Liver (tissue), 9 donors: ENCODE measurements around the gene PARN. TPM values are rescaled to one million over a fixed set of nuclear protein-coding genes. Genes with fewer than 3 reads are reported as not detected.

Experiments
- DNase-seq: peaks from one replicate; pipeline ENCODE4 v3.0.0-alpha.2; 2017; ENCODE audit warnings: low spot score
- H3K27ac ChIP-seq, 2 donors: one replicate each; pipeline ENCODE4 v1.7.0; 2013; ENCODE audit warnings: inconsistent platforms in 2 of 2, low read length in 2 of 2, control low read depth in 1 of 2, low read depth in 1 of 2, mild to moderate bottlenecking in 1 of 2
- H3K27me3 ChIP-seq, 4 donors: one replicate each; pipeline versions ENCODE4 v1.6.1 to v1.7.0; 2013; ENCODE audit warnings: low read length in 3 of 4, inconsistent platforms in 1 of 4, mild to moderate bottlenecking in 1 of 4, moderate library complexity in 1 of 4; ENCODE audit not compliant: control insufficient read depth in 4 of 4, insufficient read depth in 4 of 4
- H3K36me3 ChIP-seq, 4 donors: one replicate each; pipeline versions ENCODE4 v1.6.1 to v1.7.0; 2013; ENCODE audit warnings: low read length in 3 of 4, mild to moderate bottlenecking in 3 of 4, low read depth in 1 of 4, moderate library complexity in 1 of 4; ENCODE audit not compliant: control insufficient read depth in 4 of 4, insufficient read depth in 3 of 4
- H3K4me1 ChIP-seq, 4 donors: one replicate each; pipeline versions ENCODE4 v1.6.1 to v1.7.0; 2013; ENCODE audit warnings: low read length in 3 of 4, mild to moderate bottlenecking in 3 of 4, moderate library complexity in 1 of 4; ENCODE audit not compliant: control insufficient read depth in 4 of 4, insufficient read depth in 4 of 4
- H3K4me3 ChIP-seq, 3 donors: one replicate each; pipeline versions ENCODE4 v1.6.1 to v1.7.0; 2013; ENCODE audit warnings: low read length in 3 of 3, control low read depth in 1 of 3, low read depth in 1 of 3, mild to moderate bottlenecking in 1 of 3
- H3K9ac ChIP-seq, 2 donors: one replicate each; pipeline ENCODE4 v1.7.0; 2013; ENCODE audit warnings: low read length in 2 of 2, mild to moderate bottlenecking in 2 of 2, moderate library complexity in 2 of 2, control low read depth in 1 of 2, low read depth in 1 of 2
- H3K9me3 ChIP-seq, 4 donors: one replicate each; pipeline versions ENCODE4 v1.6.1 to v1.7.0; 2013; ENCODE audit warnings: low read length in 3 of 4; ENCODE audit not compliant: control insufficient read depth in 4 of 4
- ATF3 ChIP-seq: IDR thresholded peaks from 2 replicates; pipeline ENCODE4 v1.6.1; 2016; ENCODE audit warnings: antibody characterized with exemption
- CTCF ChIP-seq: fragments of 150-350 bp; IDR thresholded peaks from 2 replicates; pipeline ENCODE4 v1.5.1; 2017; ENCODE audit warnings: improper control_type of control experiment, low read depth, low read length; ENCODE audit not compliant: missing input control
- EGR1 ChIP-seq, 2 donors: IDR thresholded peaks; 2 replicates each; pipeline ENCODE4 v1.6.1; 2016 to 2018; ENCODE audit warnings: antibody characterized with exemption in 2 of 2, low read depth in 2 of 2
- FOXA1 ChIP-seq: IDR thresholded peaks from 2 replicates; pipeline ENCODE4 v1.6.1; 2016; ENCODE audit warnings: antibody characterized with exemption
- FOXA2 ChIP-seq: IDR thresholded peaks from 2 replicates; pipeline ENCODE4 v1.6.1; 2016; ENCODE audit warnings: antibody characterized with exemption
- GABPA ChIP-seq, 2 donors: IDR thresholded peaks in 1 of 2; conservative IDR thresholded peaks in 1 of 2; 2 replicates each; pipeline ENCODE4 v1.6.1; 2016; ENCODE audit warnings: antibody characterized with exemption in 2 of 2, mild to moderate bottlenecking in 1 of 2, moderate library complexity in 1 of 2
- HNF4A ChIP-seq, 2 donors: conservative IDR thresholded peaks; 2 replicates each; pipeline ENCODE4 v1.6.1; 2016; ENCODE audit warnings: antibody characterized with exemption in 2 of 2, mild to moderate bottlenecking in 2 of 2
- HNF4G ChIP-seq: IDR thresholded peaks from 2 replicates; pipeline ENCODE4 v1.6.1; 2016; ENCODE audit warnings: antibody characterized with exemption
- JUND ChIP-seq, 2 donors: IDR thresholded peaks; 2 replicates each; pipeline ENCODE4 v1.6.1; 2016; ENCODE audit warnings: antibody characterized with exemption in 2 of 2
- MAX ChIP-seq: IDR thresholded peaks from 2 replicates; pipeline ENCODE4 v1.6.1; 2016; ENCODE audit warnings: antibody characterized with exemption
- NR2F2 ChIP-seq: IDR thresholded peaks from 2 replicates; pipeline ENCODE4 v1.6.1; 2016; ENCODE audit warnings: antibody characterized with exemption
- RAD21 ChIP-seq, 2 donors: IDR thresholded peaks; 2 replicates each; pipeline ENCODE4 v1.6.1; 2016; ENCODE audit warnings: antibody characterized with exemption in 2 of 2, mild to moderate bottlenecking in 2 of 2
- RXRA ChIP-seq, 2 donors: IDR thresholded peaks; 2 replicates each; pipeline ENCODE4 v1.6.1; 2017 to 2018; ENCODE audit warnings: antibody characterized with exemption in 2 of 2, mild to moderate bottlenecking in 1 of 2
- SP1 ChIP-seq: IDR thresholded peaks from 2 replicates; pipeline ENCODE4 v1.6.1; 2018; ENCODE audit warnings: antibody characterized with exemption, mild to moderate bottlenecking
- TAF1 ChIP-seq: conservative IDR thresholded peaks from 2 replicates; pipeline ENCODE4 v1.6.1; 2016; ENCODE audit warnings: antibody characterized with exemption, mild to moderate bottlenecking
- YY1 ChIP-seq: IDR thresholded peaks from 2 replicates; pipeline ENCODE4 v1.6.1; 2016; ENCODE audit warnings: antibody characterized with exemption, mild to moderate bottlenecking
- ZBTB33 ChIP-seq: IDR thresholded peaks from 2 replicates; pipeline ENCODE4 v1.6.1; 2016; ENCODE audit warnings: antibody characterized with exemption
- WGBS: extraction: QIAGEN DNeasy Blood & Tissue Kit; methylation state at CpG from one replicate; pipeline ENCODE4 v1.1.7; 2013; 5-methylcytosine and 5-hydroxymethylcytosine counted together
- polyA plus RNA-seq, 2 donors: library from polyadenylated mRNA; stranded (reverse) in 1 of 2; unstranded in 1 of 2; fragments of 200-250 nt in 1 of 2; fragments of >200 nt in 1 of 2; fragmentation: Nextera tagmentation in 1 of 2; extraction: Ambion mirVana in 1 of 2; gene quantifications; one replicate each; pipeline versions ENCODE4 v1.2.1 to v1.2.3, GENCODE V29; 2013 to 2015
- total RNA-seq, 2 donors: library from RNA; depleted of rRNA; stranded (reverse); fragments of >200 nt; gene quantifications; one replicate each; pipeline ENCODE4 v1.2.3, GENCODE V29; 2014
- donor health status: healthy.
- donor health status: healthy.
- donor health status: healthy.
- donor health status: healthy.
- donor health status: healthy.

The PARN gene
- total and polyA plus RNA-seq, 4 donors, result 7.9 to 19.7 (median 9.7) TPM

GRCh38 chr16:14450846-14451245, 179.2 kb downstream of the PARN start (continued):
- TF ChIP-seq HNF4A (conservative IDR thresholded peaks at IDR 0.05) (no peak), FOXA2 (no peak), ATF3 (no peak)

GRCh38 chr16:14449790-14450480, 180.1 kb downstream of the PARN start:
- H3K9me3 ChIP-seq, result no peaks in the 10 kb centered on the region
- no peak overlapping the region for H3K9ac ChIP-seq
- 92% methylated on average over 4 of the region's 4 CpGs for WGBS
- no peak overlapping the region for H3K27ac ChIP-seq
- H3K4me3 ChIP-seq, result no peak overlapping the region
- H3K27me3 ChIP-seq, result no peaks in the 10 kb centered on the region
- no peak for DNase-seq
- H3K4me1 ChIP-seq, result no peaks in the 10 kb centered on the region
- H3K36me3 ChIP-seq, result peaks cover 0 to 5% (median 0%) of the 10 kb centered on the region in 4 donors
- no peak for TF ChIP-seq ATF3
- no peak for TF ChIP-seq YY1
- no peak for TF ChIP-seq ZBTB33
- TF ChIP-seq RXRA (IDR thresholded peaks at IDR 0.05), result no peak
- no peak for TF ChIP-seq MAX
- no peak for TF ChIP-seq GABPA (IDR thresholded peaks at IDR 0.05 in 1 of 2, conservative IDR thresholded peaks at IDR 0.05 in 1 of 2)
- no peak for TF ChIP-seq RAD21 (IDR thresholded peaks at IDR 0.05)

- no peak overlapping the region for H3K9ac ChIP-seq
- no peak overlapping the region for H3K4me3 ChIP-seq
- DNase-seq, result no peak
- no peaks in the 10 kb centered on the region for H3K27me3 ChIP-seq
- no peaks in the 10 kb centered on the region for H3K4me1 ChIP-seq
- WGBS, result 85% methylated on average over 4 of the region's 4 CpGs
- peaks cover 0 to 5% (median 0%) of the 10 kb centered on the region in 4 donors for H3K36me3 ChIP-seq
- H3K27ac ChIP-seq, result no peak overlapping the region
- H3K9me3 ChIP-seq, result no peaks in the 10 kb centered on the region
- no peak for TF ChIP-seq TAF1
- TF ChIP-seq EGR1 (IDR thresholded peaks at IDR 0.05; ENCODE audit: low read depth in 2 of 2), result no peak
These were observed 180.7 kb downstream of the PARN start for GRCh38 chr16:14449334-14449733.

GRCh38 chr16:14448879-14449278, 181.2 kb downstream of the PARN start:
- H3K9ac ChIP-seq, result no peak overlapping the region
- DNase-seq, result no peak
- H3K27ac ChIP-seq, result no peak overlapping the region
- no peaks in the 10 kb centered on the region for H3K27me3 ChIP-seq
- H3K9me3 ChIP-seq, result no peaks in the 10 kb centered on the region
- H3K36me3 ChIP-seq, result peaks cover 0 to 5% (median 0%) of the 10 kb centered on the region in 4 donors
- no peak overlapping the region for H3K4me3 ChIP-seq
- 87% methylated on average over 5 of the region's 5 CpGs for WGBS
- no peaks in the 10 kb centered on the region for H3K4me1 ChIP-seq
- TF ChIP-seq HNF4G, result no peak
- no peak for TF ChIP-seq HNF4A (conservative IDR thresholded peaks at IDR 0.05)
- no peak for TF ChIP-seq GABPA (IDR thresholded peaks at IDR 0.05 in 1 of 2, conservative IDR thresholded peaks at IDR 0.05 in 1 of 2)
- TF ChIP-seq EGR1 (IDR thresholded peaks at IDR 0.05; ENCODE audit: low read depth in 2 of 2), result no peak
- no peak for TF ChIP-seq RXRA (IDR thresholded peaks at IDR 0.05)
- TF ChIP-seq YY1, result no peak
- TF ChIP-seq RAD21 (IDR thresholded peaks at IDR 0.05), result no peak
- no peak for TF ChIP-seq FOXA2
- no peak for TF ChIP-seq TAF1
- no peak for TF ChIP-seq CTCF
- TF ChIP-seq ZBTB33, result no peak
- TF ChIP-seq MAX, result no peak
- no peak for TF ChIP-seq SP1
- TF ChIP-seq FOXA1, result no peak
- TF ChIP-seq NR2F2, result no peak
- no peak for TF ChIP-seq ATF3
- TF ChIP-seq JUND (IDR thresholded peaks at IDR 0.05), result no peak
